ENCODE data around the gene EEF1A2.

- TF ChIP-seq CSDC2 (CRISPR knock-in tag; IDR thresholded peaks at IDR 0.05) (no peak), ZNF565 (CRISPR knock-in tag; conservative IDR thresholded peaks at IDR 0.05; ENCODE audit: low read depth) (no peak), ZNF8 (CRISPR knock-in tag; IDR thresholded peaks at IDR 0.05) (no peak), ZFP3 (CRISPR knock-in tag; IDR thresholded peaks at IDR 0.05) (no peak), ESRRG (CRISPR knock-in tag; IDR thresholded peaks at IDR 0.05) (no peak), CREB5 (CRISPR knock-in tag; IDR thresholded peaks at IDR 0.05; ENCODE audit: low read depth) (no peak), ARNTL (CRISPR knock-in tag; IDR thresholded peaks at IDR 0.05; ENCODE audit: borderline replicate concordance, low read depth) (no peak), TCF4 (CRISPR knock-in tag; IDR thresholded peaks at IDR 0.05; ENCODE audit: borderline replicate concordance) (no peak), RARB (CRISPR knock-in tag; IDR thresholded peaks at IDR 0.05) (no peak), ZC3H10 (CRISPR knock-in tag; IDR thresholded peaks at IDR 0.05) (no peak), SNAI2 (CRISPR knock-in tag; IDR thresholded peaks at IDR 0.05) (no peak)
Observed at GRCh38 chr20:63507083-63507743, 8.3 kb upstream of the EEF1A2 start.

Data from SK-N-SH treated with all-trans-retinoic acid at 6 μM for 48 hours (cell line).